Measurements from ENCODE around the gene CDCP1.

DNA sequence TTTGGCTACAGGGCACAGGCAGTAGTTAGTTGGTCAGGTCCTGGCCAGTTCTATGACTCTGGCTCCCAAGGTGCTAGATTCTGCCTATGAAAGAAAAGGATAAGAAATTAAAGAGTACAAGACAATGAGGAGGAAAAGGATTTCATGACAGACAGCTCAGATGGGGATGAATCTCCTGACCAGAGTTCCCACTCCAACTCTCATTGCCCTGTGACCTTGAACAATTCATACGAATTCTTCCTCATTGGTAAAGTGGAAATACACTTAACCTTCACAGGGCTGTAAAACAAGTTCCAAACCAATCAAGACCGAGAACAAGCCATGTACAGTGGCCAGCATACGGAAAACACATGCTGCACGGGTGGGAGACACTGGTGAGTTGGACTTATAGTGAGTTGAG is 96.4 kb downstream of the CDCP1 start:
- TF ChIP-seq, protein P1, sequence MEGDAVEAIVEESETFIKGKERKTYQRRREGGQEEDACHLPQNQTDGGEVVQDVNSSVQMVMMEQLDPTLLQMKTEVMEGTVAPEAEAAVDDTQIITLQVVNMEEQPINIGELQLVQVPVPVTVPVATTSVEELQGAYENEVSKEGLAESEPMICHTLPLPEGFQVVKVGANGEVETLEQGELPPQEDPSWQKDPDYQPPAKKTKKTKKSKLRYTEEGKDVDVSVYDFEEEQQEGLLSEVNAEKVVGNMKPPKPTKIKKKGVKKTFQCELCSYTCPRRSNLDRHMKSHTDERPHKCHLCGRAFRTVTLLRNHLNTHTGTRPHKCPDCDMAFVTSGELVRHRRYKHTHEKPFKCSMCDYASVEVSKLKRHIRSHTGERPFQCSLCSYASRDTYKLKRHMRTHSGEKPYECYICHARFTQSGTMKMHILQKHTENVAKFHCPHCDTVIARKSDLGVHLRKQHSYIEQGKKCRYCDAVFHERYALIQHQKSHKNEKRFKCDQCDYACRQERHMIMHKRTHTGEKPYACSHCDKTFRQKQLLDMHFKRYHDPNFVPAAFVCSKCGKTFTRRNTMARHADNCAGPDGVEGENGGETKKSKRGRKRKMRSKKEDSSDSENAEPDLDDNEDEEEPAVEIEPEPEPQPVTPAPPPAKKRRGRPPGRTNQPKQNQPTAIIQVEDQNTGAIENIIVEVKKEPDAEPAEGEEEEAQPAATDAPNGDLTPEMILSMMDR (IDR thresholded peaks at IDR 0.05 in 8 of 11, conservative IDR thresholded peaks at IDR 0.05 in 3 of 11): no peak
- no peak for TF ChIP-seq POLR2AphosphoS5 (IDR thresholded peaks at IDR 0.05)
- no peak for TF ChIP-seq POLR2A (IDR thresholded peaks at IDR 0.05)

Measured in spleen (tissue), 7 donors.